KOPT-K1 (cell line): ENCODE measurements around the gene BRD7.

Source experiments
- H3K27ac ChIP-seq: fragments of 200-600 bp; sonication (generic); 2 replicates; pipeline ENCODE4 v1.5.1; 2016; ENCODE audit warnings: antibody characterized with exemption, mild to moderate bottlenecking, low read depth, low read length; ENCODE audit not compliant: poor library complexity, severe bottlenecking
- H3K36me3 ChIP-seq: fragments of 200-600 bp; sonication (generic); 2 replicates; pipeline ENCODE4 v1.5.1; 2017; ENCODE audit warnings: antibody characterized with exemption, mild to moderate bottlenecking, low read length, moderate library complexity; ENCODE audit not compliant: insufficient read depth
- H3K9me3 ChIP-seq: fragments of 200-600 bp; sonication (generic); 2 replicates; pipeline ENCODE4 v1.5.1; 2017; ENCODE audit warnings: antibody characterized with exemption, low read length, mild to moderate bottlenecking; ENCODE audit not compliant: insufficient read depth, poor library complexity, severe bottlenecking

Gene BRD7

GRCh38 chr16:50298591-50299507 lies 69.9 kb downstream of the BRD7 start:
- peaks cover 70% of the 10 kb centered on the region; the same call in 1 of the 2 replicates for H3K36me3 ChIP-seq
- no peak overlapping the region for H3K27ac ChIP-seq
- no peaks in the 10 kb centered on the region for H3K9me3 ChIP-seq

DNA sequence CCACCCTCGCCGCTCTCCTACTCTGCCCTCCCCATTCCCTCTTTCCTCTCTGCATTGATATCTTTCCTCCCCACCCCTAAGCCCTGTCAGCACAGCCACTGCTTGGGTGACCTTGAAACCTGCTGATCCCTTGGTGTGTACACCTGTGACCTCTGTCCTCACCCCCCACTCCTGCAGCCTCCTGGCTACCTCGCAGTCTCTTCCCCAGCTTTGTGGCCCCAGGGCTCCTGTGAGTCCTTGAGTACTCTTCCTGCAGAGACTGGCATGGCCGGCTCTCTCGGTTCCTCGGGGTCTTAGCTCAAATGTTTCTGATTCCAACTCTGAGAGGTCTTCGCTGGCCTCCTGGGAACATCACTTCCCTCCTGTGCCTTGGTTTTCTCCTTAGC lies 70.7 kb downstream of the BRD7 start:
- Histone ChIP-seq H3K36me3 (peaks cover 75% of the 10 kb centered on the region; the same call in 1 of the 2 replicates), H3K27ac (no peak overlapping the region), H3K9me3 (no peaks in the 10 kb centered on the region)

GRCh38 chr16:50297301-50298074 lies 71.3 kb downstream of the BRD7 start:
- no peaks in the 10 kb centered on the region for H3K9me3 ChIP-seq
- H3K36me3 ChIP-seq = peaks cover 75% of the 10 kb centered on the region; the same call in 1 of the 2 replicates
- no peak overlapping the region for H3K27ac ChIP-seq

DNA sequence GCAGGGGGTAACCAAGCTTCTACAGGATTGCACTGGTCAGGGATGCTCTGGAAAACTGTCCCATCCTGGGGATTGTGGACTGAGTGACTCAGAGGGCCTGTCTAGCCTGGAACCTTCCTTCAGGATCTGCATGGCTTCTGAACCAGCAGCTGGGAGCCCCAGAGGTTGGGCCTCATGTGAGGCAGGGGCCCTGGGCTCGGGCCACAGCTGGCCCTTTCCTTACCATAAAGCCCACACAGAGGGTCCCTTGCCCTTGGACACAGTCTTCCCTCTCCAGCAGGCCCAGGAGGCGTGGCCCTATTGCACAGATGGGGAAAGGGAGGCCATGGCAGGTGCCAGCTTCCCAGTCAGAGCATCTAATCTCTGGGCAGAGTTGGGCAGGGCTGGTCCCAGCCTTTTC lies 72.0 kb downstream of the BRD7 start:
- no peaks in the 10 kb centered on the region for H3K9me3 ChIP-seq
- peaks cover 81% of the 10 kb centered on the region; the same call in 1 of the 2 replicates for H3K36me3 ChIP-seq
- H3K27ac ChIP-seq = no peak overlapping the region

GRCh38 chr16:50295541-50296132 lies 73.2 kb downstream of the BRD7 start:
- Histone ChIP-seq H3K9me3 (no peaks in the 10 kb centered on the region), H3K36me3 (peaks cover 80% of the 10 kb centered on the region; the same call in 1 of the 2 replicates), H3K27ac (no peak overlapping the region)

- H3K27ac ChIP-seq = no peak overlapping the region
- H3K36me3 ChIP-seq = peaks cover 79% of the 10 kb centered on the region; the same call in 1 of the 2 replicates
- no peaks in the 10 kb centered on the region for H3K9me3 ChIP-seq
Observed at GRCh38 chr16:50294955-50295354, 73.8 kb downstream of the BRD7 start.

- no peaks in the 10 kb centered on the region for H3K9me3 ChIP-seq
- H3K27ac ChIP-seq = no peak overlapping the region
- H3K36me3 ChIP-seq = peaks cover 75% of the 10 kb centered on the region; the same call in 1 of the 2 replicates
Observed at GRCh38 chr16:50293994-50294855, 74.6 kb downstream of the BRD7 start.

DNA sequence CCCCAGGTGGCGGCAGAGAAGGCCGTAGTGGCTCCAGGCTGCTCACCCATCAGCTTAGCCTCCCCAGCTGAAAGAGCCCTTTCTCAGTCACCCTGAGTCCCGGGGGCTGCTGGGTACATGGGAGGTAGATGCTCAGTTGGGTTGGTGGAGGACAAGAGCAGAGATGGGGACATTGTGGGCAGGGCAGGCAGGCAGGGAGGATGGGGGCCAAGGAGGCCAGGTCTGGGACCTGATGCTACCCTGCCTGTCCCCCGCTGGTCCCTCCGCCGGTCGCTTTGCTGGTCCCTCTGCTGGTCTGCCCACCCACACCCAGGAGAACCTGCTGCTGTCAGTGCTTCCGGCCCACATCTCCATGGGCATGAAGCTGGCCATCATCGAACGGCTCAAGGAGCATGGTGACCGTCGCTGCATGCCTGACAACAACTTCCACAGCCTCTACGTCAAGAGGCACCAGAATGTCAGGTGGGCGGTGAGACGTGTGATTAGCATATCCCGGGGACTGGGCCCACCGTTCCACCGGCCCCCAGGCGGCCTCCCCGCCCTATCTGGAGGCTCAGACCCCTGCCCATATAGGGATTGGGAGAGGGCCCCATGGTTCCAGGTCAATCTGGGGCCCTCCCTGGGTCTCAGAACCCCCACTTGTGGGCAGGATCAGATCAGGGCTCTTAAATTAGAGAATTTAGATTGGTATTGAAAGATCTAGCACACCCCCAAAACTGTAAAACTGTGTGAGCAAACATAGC lies 75.6 kb downstream of the BRD7 start:
- H3K27ac ChIP-seq = no peak overlapping the region
- peaks cover 75% of the 10 kb centered on the region; the same call in 1 of the 2 replicates for H3K36me3 ChIP-seq
- H3K9me3 ChIP-seq = no peaks in the 10 kb centered on the region

DNA sequence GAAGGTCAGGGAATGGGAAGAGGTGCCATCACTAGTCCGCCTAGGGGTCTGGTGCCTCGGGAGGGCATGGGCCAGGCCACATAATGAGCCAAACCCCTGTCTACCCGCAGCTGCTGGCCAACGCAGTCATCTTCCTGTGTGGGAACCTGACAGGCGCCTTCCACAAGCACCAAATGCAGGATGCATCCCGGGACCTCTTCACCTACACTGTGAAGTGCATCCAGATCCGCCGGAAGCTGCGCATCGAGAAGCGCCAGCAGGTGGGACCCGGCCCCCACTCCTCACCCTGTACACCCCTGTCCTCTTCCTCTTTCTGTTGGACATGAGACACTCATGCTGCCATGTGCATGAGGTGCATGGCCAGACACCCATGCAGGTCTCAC lies 76.2 kb downstream of the BRD7 start:
- no peaks in the 10 kb centered on the region for H3K9me3 ChIP-seq
- H3K27ac ChIP-seq = no peak overlapping the region
- peaks cover 81% of the 10 kb centered on the region; the same call in 1 of the 2 replicates for H3K36me3 ChIP-seq

DNA sequence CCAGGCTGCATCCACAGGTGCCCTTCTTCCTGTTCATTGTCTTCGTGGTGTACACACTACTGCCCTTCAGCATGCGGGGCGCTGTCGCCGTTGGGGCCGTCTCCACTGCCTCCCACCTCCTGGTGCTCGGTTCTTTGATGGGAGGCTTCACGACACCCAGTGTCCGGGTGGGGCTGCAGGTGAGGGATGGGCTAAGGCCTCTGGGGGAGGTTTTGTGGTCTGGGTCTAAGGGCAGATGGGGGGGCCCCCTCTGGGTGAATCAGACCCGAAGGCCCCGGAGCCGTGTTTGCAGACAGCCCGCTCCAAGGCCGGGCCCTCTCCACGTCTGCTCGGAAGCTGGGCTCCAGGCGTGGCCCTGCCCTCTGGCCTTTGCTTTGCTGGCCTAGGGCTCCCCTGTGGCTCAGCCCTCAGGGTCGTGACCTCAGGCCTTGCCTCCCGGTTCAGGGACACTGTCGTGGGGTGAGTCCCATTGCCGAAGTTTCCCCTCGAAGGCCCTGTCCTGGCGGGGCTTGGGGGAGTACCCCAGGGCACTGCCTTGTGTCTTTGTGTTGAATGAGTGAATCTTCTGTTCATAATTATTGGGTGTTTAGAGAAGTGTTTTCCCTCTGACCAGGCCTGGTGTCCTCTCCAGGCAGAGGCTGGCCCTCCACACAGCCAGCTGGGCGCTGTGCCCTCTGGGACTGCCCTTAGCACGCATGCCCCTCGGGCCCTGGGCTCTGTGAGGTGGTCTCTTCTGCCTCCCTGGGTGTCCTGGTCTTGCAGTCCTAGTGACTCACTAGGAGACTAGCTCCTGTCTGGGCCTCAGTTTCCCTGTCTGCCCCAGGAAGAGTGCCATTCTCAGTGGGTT lies 76.8 kb downstream of the BRD7 start:
- Histone ChIP-seq H3K27ac (no peak overlapping the region), H3K9me3 (no peaks in the 10 kb centered on the region), H3K36me3 (peaks cover 77% of the 10 kb centered on the region; the same call in 1 of the 2 replicates)

- peaks cover 73% of the 10 kb centered on the region; the same call in 1 of the 2 replicates for H3K36me3 ChIP-seq
- peak overlapping the region; percentile 8 for H3K27ac ChIP-seq
- H3K9me3 ChIP-seq = peaks cover 8% of the 10 kb centered on the region
Observed at GRCh38 chr16:50290856-50291255, 77.9 kb downstream of the BRD7 start.

- peaks cover 8% of the 10 kb centered on the region for H3K9me3 ChIP-seq
- no peak overlapping the region for H3K27ac ChIP-seq
- peaks cover 66% of the 10 kb centered on the region; the same call in 1 of the 2 replicates for H3K36me3 ChIP-seq
Observed at GRCh38 chr16:50289950-50290764, 78.6 kb downstream of the BRD7 start.
